IMR-90 (cell line): ENCODE data around the gene PELO. TPM values are rescaled to one million over a fixed set of nuclear protein-coding genes. Genes with fewer than 3 reads are reported as not detected.
A peak's percentile ranks its signal among the peaks of the same experiment; 100 is the strongest.

Experiments
- ATAC-seq: fragments of 200-7000 bp; cut with Tn5 transposase; 2 replicates; pipeline ENCODE4 v1.9.1; 2020; ENCODE audit warnings: low read depth, mild to moderate bottlenecking, moderate library complexity
- BruUV-seq: library from RNA; stranded (reverse); fragments of 400-500 nt; replicated peaks from 2 replicates; lab custom pipeline; 2021; lab: Mats Ljungman, UMichigan
- CTCF ChIA-PET: fragments of 300-600 bp; formaldehyde crosslinking; extraction: SDS; loops from one replicate; lab custom pipeline; 2021; ENCODE audit warnings: antibody characterized with exemption; lab: Yijun Ruan, JAX
- POLR2A ChIA-PET: fragments of 300-600 bp; sonication (Branson Sonifier 250); formaldehyde crosslinking; loops from one replicate; lab custom pipeline; 2022; ENCODE audit warnings: antibody characterized with exemption; ENCODE audit not compliant: unreplicated experiment; lab: Charles Lee
- DNase-seq: peaks from one replicate; pipeline ENCODE4 v3.0.0; 2013
- H2AFZ ChIP-seq: replicated peaks from 2 replicates; pipeline ENCODE3; 2013; ENCODE audit warnings: low read length, mild to moderate bottlenecking; ENCODE audit not compliant: poor library complexity
- H2AK5ac ChIP-seq: 2 replicates; pipeline ENCODE4 v1.6.1; 2013; ENCODE audit warnings: low read depth, low read length, inconsistent platforms
- H2AK9ac ChIP-seq: replicated peaks from 2 replicates; pipeline ENCODE3; 2013; ENCODE audit warnings: mild to moderate bottlenecking, low read depth, low read length, moderate library complexity; ENCODE audit not compliant: poor library complexity
- H2BK120ac ChIP-seq: 2 replicates; pipeline ENCODE4 v1.6.1; 2013; ENCODE audit warnings: low read depth, low read length, inconsistent platforms
- H2BK15ac ChIP-seq: 3 replicates; pipeline ENCODE4 v1.6.1; 2013; ENCODE audit warnings: low read depth, low read length, inconsistent platforms
- H2BK20ac ChIP-seq: 2 replicates; pipeline ENCODE4 v1.6.1; 2013; ENCODE audit warnings: low read depth, mild to moderate bottlenecking, inconsistent platforms, low read length, moderate library complexity
- H2BK5ac ChIP-seq: 2 replicates; pipeline ENCODE4 v1.6.1; 2013; ENCODE audit warnings: mild to moderate bottlenecking, low read depth, low read length, inconsistent platforms; ENCODE audit not compliant: poor library complexity, severe bottlenecking
- H3K14ac ChIP-seq: replicated peaks from 2 replicates; pipeline ENCODE4 v1.6.1; 2013; ENCODE audit warnings: low read depth, low read length, inconsistent platforms
- H3K18ac ChIP-seq: 2 replicates; pipeline ENCODE4 v1.6.1; 2013; ENCODE audit warnings: low read depth, low read length, control low read depth
- H3K23ac ChIP-seq: 2 replicates; pipeline ENCODE4 v1.6.1; 2013; ENCODE audit warnings: low read depth, low read length, inconsistent platforms
- H3K27ac ChIP-seq: 2 replicates; pipeline ENCODE4 v1.5.1; 2013; ENCODE audit warnings: mild to moderate bottlenecking, control low read depth, low read length; ENCODE audit not compliant: insufficient read depth
- H3K27me3 ChIP-seq: 2 replicates; pipeline ENCODE4 v1.6.1; 2013; ENCODE audit warnings: low read length; ENCODE audit not compliant: control insufficient read depth, insufficient read depth
- H3K36me3 ChIP-seq: 2 replicates; pipeline ENCODE4 v1.6.1; 2013; ENCODE audit warnings: low read length, mixed read lengths; ENCODE audit not compliant: control insufficient read depth, insufficient read depth
- H3K4ac ChIP-seq: 2 replicates; pipeline ENCODE4 v1.6.1; 2013; ENCODE audit warnings: low read depth, low read length, inconsistent platforms
- H3K4me1 ChIP-seq: 2 replicates; pipeline ENCODE4 v1.6.1; 2013; ENCODE audit warnings: low read length, mixed read lengths; ENCODE audit not compliant: control insufficient read depth, insufficient read depth
- H3K4me2 ChIP-seq: 2 replicates; pipeline ENCODE4 v1.6.1; 2013; ENCODE audit warnings: low read depth, mild to moderate bottlenecking, control low read depth, low read length, moderate library complexity
- H3K4me3 ChIP-seq: 2 replicates; pipeline ENCODE4 v1.5.1; 2013; ENCODE audit warnings: low read depth, mild to moderate bottlenecking, control low read depth, low read length, moderate library complexity; ENCODE audit not compliant: insufficient read depth
- H3K56ac ChIP-seq: 2 replicates; pipeline ENCODE4 v1.6.1; 2013; ENCODE audit warnings: low read length, inconsistent platforms; ENCODE audit not compliant: insufficient read depth; ENCODE audit errors: extremely low read depth
- H3K79me1 ChIP-seq, 2 experiments: 2 replicates each; pipeline ENCODE4 v1.6.1; 2013; ENCODE audit warnings: low read length in 2 of 2, inconsistent platforms in 1 of 2, low read depth in 1 of 2
- H3K9ac ChIP-seq: 2 replicates; pipeline ENCODE4 v1.6.1; 2013; ENCODE audit warnings: low read depth, low read length, control low read depth
- H3K9me1 ChIP-seq: 2 replicates; pipeline ENCODE4 v1.6.1; 2013; ENCODE audit warnings: low read length, inconsistent platforms; ENCODE audit not compliant: insufficient read depth
- H3K9me3 ChIP-seq: 2 replicates; pipeline ENCODE4 v1.6.1; 2013; ENCODE audit warnings: low read length; ENCODE audit not compliant: control insufficient read depth, insufficient read depth
- H4K20me1 ChIP-seq: 2 replicates; pipeline ENCODE4 v1.6.1; 2013; ENCODE audit warnings: low read length, inconsistent platforms; ENCODE audit not compliant: insufficient read depth
- H4K5ac ChIP-seq: 2 replicates; pipeline ENCODE4 v1.6.1; 2013; ENCODE audit warnings: mild to moderate bottlenecking, low read depth, low read length, control low read depth
- H4K8ac ChIP-seq, 2 experiments: 2 replicates each; pipeline ENCODE4 v1.6.1; 2013; ENCODE audit warnings: low read depth in 2 of 2, low read length in 2 of 2, control low read depth in 1 of 2, inconsistent platforms in 1 of 2
- H4K91ac ChIP-seq: 2 replicates; pipeline ENCODE4 v1.6.1; 2013; ENCODE audit warnings: low read depth, low read length, inconsistent platforms; ENCODE audit not compliant: insufficient read depth
- CEBPB ChIP-seq: IDR thresholded peaks from 2 replicates; pipeline ENCODE4 v1.6.1; 2012; ENCODE audit warnings: low read depth, low read length, improper control_type of control experiment
- CHD1 ChIP-seq: IDR thresholded peaks from 2 replicates; pipeline ENCODE4 v1.6.1; 2012; ENCODE audit warnings: low read depth, low read length, improper control_type of control experiment
- WGBS, 2 experiments: methylation state at CpG; one replicate each; pipeline versions ENCODE4 v1.1.5 to v1.1.7; 2013; ENCODE audit warnings: missing lambda C conversion rate in 2 of 2; ENCODE audit not compliant: insufficient read length in 1 of 2; ENCODE audit errors: extremely low coverage in 2 of 2; 5-methylcytosine and 5-hydroxymethylcytosine counted together
- dilution Hi-C: fragments of 300-500 bp; cut with HindIII; formaldehyde crosslinking; loops from one replicate; pipeline ENCODE4 v1.14.3; 2018; ENCODE audit warnings: low sequenced_read_pairs; ENCODE audit not compliant: unreplicated experiment
- in situ Hi-C: fragments of 300-500 bp; cut with MboI; formaldehyde crosslinking; loops from 3 replicates; pipeline ENCODE4 v1.14.3; 2019; ENCODE audit warnings: low sequenced_read_pairs, inconsistent platforms, mixed read lengths
- intact Hi-C: fragments of 100-400 bp; cut with micrococcal nuclease; formaldehyde crosslinking; loops from 2 replicates; pipeline ENCODE4 v1.10.0; 2022
- polyA plus RNA-seq, 3 experiments: library from polyadenylated mRNA; depleted of rRNA; stranded (reverse); fragments of >200 nt; gene quantifications; 2 replicates each; pipeline ENCODE4 v1.2.3, GENCODE V29; 2012; ENCODE audit warnings: low replicate concordance in 1 of 3
- total RNA-seq: library from RNA; depleted of rRNA; stranded (reverse); fragments of >200 nt; gene quantifications from 2 replicates; pipeline ENCODE4 v1.2.3, GENCODE V29; 2012

Gene PELO
- total and polyA plus RNA-seq, 2 of the 4 experiments (the other 2 are of a cell fraction) = 42.4 to 48.9 TPM

DNA sequence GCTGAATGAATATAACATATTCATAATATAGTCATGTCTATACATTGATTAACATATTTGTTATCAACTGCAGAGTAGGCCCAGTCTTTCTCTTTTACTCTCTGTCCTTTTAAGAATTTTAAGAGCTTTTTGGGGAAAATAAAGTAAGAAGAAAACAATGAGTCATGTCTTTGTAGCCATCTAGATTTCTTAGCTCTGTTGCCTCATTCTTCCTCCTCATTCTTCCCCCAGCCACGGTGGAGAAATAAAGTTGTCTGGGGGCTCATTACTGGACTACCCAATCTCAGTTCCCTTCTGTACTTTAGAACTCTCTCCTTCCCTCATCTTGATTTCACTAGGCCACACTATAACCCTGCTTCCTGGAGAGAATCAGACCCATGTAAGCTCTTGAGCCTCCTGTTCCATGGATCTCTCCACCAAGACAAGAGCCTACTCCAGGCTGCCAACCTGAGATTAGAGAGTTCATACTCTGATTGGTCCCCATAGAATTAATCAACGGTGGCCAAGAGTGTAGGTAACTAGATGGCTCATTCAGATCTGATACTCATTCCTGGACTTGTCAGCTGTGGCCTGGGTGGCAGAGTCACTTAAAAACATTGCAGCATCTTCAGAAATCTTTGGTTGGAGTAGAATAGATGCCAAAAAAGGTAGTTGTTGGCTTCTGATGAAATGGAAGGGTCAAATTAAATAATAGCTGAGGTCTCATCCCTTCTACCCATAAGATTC, 44.2 kb downstream of the PELO start:
- Histone ChIP-seq H2BK20ac (peak overlapping the region; percentile 61; the same call in 1 of the 2 replicates), H3K9me1 (peaks cover 10% of the 10 kb centered on the region), H3K23ac (peak overlapping the region; percentile 51; the same call in 1 of the 2 replicates), H3K79me1 (peaks cover 4 to 46% of the 10 kb centered on the region in 2 experiments; a peak in 3 of 4 replicates), H4K91ac (peak overlapping the region; percentile 36; the same call in 1 of the 2 replicates), H3K36me3 (no peaks in the 10 kb centered on the region), H3K9me3 (no peaks in the 10 kb centered on the region), H3K27ac (no peak overlapping the region), H3K27me3 (no peaks in the 10 kb centered on the region), H3K4me2 (peak overlapping the region; percentile 49; the same call in 1 of the 2 replicates), H3K4me3 (no peak overlapping the region), H4K20me1 (no peaks in the 10 kb centered on the region), H4K5ac (peak overlapping the region; percentile 89; the same call in 1 of the 2 replicates), H2AK5ac (peak overlapping the region; percentile 86; the same call in 1 of the 2 replicates), H2BK15ac (peak overlapping the region; percentile 84; the same call in 2 of the 3 replicates), H3K9ac (no peak overlapping the region), H3K56ac (0 out of 2 replicates have a peak overlapping the region, but pooled peaks have one; percentile 38), H2AK9ac (peak overlapping the region; percentile 84), H4K8ac (peak overlapping the region in 1 of 2 experiments; percentile 22; a peak in 2 of 4 replicates), H3K18ac (peak overlapping the region; percentile 55; the same call in 1 of the 2 replicates), H3K4me1 (peaks cover 9% of the 10 kb centered on the region), H3K14ac (peak overlapping the region; percentile 78), H3K4ac (peak overlapping the region; percentile 71; the same call in 1 of the 2 replicates), H2AFZ (no peak overlapping the region), H2BK5ac (peak overlapping the region; percentile 64), H2BK120ac (peak overlapping the region; percentile 81)
- intact Hi-C loops (no loop called here), in situ Hi-C loops (no loop called here), dilution Hi-C loops (no loop called here)
- ChIA-PET POLR2A (no interaction called here), CTCF (no interaction called here)
- ATAC-seq = no peak
- BruUV-seq = no TSS peak
- TF ChIP-seq CHD1 = no peak
- peak; percentile 67 for TF ChIP-seq CEBPB
- WGBS, 2 experiments = no CpG with 5 or more reads among the region's 2 CpGs
- DNase-seq = peak; percentile 35
